GM21381 (cell line): ENCODE measurements around the gene ZFYVE28.

Experiments
- ATAC-seq: cut with Tn5 transposase; IDR thresholded peaks from one replicate; pipeline ENCODE4 v1.9.1; 2021; ENCODE audit warnings: mild to moderate bottlenecking, moderate library complexity; ENCODE audit not compliant: unreplicated experiment

The ZFYVE28 gene

DNA sequence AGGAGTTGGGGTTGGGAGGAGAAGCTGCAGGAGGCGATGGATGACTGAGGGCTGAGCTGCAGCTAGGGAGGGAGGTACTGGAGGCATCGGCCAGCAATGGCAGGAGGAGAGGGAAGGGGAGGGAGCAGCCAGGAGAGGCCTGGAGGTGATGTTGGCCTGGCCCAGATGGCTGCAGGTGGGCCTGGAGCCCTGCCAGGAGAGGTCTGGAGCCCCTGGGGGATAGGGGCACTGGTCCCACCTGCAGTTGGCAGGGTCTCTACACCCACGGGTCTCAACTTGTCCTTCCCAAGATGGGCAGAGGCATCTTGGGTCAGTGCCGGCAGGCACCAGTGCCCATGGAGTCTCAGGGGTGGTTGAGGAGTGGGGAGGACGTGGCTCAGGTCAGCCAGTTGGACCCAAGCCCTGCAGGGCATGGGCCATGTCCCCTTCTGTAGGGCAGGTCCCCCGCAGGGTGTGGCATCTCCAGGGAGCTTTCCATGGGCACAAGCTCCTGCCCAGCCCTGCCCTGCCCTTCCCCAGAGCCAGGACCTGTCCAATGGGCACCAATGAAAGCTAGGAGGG, 153.9 kb downstream of the ZFYVE28 start:
- no peak for ATAC-seq

DNA sequence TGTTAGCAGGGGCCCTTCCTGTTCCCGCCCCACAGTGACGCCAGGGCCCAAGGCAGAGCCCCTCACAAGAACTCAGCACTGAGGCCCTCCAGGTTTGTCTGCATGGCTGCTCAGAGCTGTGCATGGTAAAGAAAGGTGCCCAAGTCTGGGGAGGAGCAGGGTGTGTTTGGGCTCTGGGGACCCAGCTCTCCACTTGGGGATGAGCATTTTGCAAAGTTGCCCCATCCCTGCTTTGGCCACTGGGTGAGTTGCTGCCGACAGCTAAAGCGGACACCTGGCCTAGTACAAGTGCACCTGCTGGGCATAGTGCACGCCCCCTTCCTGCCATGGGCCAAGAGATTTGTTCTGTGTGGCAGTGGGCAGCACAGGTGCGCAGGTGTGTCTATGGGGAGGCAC, 154.5 kb downstream of the ZFYVE28 start:
- no peak for ATAC-seq

DNA sequence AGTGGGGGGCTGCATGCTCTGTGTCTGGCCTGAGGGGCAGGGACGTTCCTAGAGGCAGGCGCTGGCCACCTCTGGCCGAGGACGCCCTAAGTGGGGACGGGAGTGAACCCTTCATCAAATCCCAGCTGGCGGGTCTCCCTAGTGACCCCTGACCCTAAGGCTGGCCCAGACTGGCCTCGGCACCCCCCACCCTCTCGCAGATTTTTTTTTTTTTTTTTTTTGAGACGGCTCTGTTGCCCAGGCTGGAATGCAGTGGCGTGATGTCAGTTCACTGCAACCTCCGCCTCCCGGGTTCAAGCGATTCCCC, 155.5 kb downstream of the ZFYVE28 start:
- no peak for ATAC-seq

DNA sequence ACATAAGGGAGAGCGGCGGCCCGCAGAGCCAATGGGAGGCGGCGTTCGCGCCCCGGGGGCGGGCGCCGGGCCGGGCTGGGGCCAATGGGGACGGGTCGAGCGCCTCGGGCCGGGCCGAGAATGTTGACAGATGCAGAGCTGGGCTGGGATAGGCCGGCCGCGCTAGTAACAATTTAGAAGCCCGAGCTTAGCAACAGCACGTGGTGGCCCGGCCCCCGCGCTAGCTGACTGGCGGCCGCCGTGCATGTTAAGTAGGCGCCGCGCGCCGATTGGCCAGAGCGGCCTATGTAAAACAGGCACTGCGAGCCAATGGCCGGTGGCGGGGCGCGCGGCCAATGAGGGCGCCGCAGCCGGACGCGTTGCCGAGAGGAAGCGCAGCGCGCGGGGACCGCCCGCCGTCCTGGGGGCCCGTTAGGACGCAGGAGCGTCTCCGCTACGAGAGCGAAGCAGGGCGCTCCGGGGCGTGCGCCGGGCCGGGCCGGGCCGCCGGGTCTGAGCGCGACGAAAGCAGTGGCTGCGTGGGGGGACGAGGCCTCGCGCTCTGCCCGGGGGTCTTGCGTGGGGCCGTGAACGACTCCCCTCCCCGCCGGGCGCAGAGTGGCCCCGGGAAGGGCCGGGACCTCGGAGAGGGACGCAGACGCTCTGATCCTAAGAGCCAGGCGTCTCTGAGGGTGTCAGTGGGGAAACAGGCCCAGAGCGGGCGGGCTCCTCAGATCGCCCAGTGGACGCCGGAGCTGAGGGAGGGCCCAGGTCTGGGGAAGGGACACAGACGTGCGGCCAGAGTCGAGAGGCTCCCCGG, 156.1 kb downstream of the ZFYVE28 start:
- peak; percentile 86 for ATAC-seq

DNA sequence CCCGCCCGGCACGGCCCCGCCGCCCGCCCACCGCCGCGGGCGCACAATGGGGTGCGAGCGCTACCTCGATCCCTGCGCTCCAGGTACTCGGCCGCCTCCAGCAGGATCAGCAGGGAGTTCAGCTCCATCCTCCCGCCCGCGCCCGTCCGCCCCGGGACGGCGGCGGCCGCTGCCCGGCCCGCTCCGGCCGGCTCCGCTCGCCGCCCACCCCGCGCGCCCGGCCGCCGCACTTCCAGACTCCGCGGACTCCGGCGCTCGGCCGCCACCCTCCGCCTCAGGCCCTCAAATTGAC, 156.6 kb downstream of the ZFYVE28 start, which contains the start of gene MXD4:
TSS of gene MXD4 (minus strand) at position 257 of the 292 bp plus-strand sequence. CDS start at position 128, 129 bp downstream.
- no peak for ATAC-seq

DNA sequence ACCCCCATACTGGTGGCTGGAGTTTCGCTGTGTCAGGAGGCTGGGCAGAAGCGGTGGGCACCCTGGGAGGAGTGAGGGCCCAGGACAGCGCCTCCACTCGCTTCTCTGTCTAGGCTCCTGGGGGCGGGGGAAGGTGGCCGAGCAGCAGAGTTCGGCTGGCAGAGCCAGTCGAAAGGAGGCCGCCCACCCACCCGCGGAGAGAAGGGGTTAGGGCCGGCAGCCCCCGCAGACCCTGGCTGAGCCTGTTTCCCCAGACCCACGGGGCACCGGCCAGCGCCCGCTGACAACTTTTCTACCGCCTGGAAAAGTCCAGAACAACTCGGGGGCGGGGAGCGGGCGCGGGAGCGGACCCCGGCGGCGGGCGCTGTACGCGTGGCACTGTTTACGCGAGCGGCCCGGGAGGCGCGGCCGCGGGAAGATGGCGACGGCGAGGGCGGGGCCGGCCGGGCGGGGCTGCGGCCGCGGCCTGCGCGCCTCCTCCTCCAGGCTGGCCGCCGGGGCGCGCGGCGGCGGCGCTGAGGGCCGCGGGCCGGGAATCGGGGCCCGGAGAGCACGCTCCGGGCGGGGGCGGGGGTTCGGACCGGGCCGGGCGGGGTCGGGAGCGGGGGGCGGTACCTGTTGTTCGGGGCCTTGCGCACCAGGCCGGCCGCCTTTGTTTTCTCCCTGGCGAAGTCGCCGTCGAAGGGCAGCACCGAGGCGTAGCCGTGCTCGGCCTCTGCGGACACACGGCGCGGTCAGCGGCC, 157.2 kb downstream of the ZFYVE28 start:
- ATAC-seq: peak; percentile 25

DNA sequence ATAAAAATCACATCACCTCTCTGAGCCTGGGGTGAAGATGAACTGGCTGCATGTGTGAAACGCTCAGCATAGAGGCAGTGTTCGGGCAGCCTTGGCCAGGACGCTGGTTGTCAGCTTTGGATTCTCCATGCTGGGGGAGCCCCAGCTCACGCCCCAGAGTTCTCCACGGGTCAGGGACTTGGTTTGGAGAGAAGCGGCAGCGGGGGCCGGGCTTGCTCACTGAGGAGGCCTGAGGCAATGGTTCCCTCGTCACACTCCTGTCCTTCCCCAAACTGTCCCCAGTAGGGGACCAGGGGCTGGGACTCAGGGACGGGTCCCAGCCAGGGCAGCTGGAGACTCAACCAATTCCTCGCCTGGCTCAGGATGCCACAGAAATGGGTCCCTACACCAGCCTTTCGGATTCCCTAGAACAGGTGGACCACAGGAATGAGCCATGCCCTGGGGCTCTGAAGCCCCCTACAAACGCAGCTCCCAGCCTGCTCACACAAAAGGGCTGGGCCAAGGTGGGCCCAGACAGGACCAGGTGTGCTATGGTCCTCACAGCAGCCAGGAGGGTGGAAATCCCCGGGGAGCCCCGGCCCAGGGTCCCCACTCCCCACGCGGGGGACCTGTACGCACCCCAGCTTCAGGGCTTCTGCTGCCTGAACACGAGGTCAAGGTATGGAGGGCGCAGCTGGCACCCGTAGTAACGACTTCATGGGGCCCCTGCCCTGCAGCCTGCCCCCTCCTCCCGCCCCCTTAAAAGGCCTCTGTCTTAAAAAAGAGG, 157.9 kb downstream of the ZFYVE28 start:
- no peak for ATAC-seq

DNA sequence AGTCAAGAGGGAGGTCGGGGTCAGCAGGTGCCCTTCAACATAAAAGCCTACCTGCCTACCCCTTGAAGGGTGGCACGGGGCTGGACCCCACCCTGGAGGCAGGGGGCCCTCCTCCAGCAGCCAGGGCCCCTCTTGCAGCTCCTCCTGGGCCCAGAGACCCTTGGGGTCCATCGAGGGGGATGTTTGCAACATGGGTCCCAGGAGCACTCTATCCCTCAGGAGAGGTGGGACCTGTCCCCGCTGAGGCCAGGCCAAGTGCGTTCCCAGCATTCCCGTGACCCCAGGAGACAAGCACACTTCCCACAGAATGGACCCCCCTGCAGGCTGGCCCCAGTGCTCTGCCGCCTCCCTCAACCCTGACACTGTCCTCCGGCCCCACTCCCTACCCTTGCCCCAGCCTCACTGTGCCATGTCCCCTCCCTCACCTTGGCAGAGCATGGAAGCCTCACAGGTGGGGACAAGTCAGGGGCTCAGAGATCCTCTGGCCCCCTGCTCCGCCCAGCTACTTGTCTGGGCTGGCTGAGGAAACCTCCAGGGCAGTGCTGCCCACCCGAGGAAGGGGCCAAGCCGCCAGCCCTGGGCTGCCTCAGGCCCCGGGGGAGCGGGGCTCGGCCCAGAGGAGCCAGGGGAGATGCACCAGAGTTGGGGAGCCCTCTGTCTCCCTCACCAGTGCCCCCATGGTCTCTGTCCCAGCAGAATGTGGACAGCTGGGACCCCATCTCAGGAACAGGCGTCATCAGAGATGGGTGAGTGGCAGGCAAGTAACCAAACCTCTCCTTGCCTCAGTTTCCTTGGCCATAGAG, 158.7 kb downstream of the ZFYVE28 start:
- no peak for ATAC-seq

DNA sequence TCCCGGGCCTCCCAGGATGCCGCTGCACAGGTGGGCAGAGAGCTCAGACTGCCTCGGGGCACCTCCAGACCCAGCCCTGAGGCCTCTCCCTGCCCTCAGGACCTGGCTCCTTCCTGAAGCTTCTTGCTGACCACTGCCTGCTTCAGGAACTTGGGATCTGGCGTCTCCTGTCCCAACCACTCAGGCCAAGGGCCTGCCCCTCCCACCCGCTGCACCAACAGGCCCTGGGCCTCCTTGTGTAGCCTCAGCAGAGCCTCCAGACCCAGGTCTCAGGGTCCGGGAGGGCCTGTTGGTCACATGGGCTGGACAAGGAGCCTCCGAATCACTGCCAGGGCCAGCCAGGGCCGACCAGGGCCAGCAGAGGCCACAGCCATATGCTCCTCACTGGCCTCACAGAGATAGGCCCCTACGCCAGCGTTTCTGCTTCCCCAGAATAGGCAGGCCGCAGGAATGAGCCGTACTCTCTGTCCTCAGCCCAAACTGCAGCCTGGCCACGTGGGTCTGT, 159.4 kb downstream of the ZFYVE28 start:
- ATAC-seq: no peak

DNA sequence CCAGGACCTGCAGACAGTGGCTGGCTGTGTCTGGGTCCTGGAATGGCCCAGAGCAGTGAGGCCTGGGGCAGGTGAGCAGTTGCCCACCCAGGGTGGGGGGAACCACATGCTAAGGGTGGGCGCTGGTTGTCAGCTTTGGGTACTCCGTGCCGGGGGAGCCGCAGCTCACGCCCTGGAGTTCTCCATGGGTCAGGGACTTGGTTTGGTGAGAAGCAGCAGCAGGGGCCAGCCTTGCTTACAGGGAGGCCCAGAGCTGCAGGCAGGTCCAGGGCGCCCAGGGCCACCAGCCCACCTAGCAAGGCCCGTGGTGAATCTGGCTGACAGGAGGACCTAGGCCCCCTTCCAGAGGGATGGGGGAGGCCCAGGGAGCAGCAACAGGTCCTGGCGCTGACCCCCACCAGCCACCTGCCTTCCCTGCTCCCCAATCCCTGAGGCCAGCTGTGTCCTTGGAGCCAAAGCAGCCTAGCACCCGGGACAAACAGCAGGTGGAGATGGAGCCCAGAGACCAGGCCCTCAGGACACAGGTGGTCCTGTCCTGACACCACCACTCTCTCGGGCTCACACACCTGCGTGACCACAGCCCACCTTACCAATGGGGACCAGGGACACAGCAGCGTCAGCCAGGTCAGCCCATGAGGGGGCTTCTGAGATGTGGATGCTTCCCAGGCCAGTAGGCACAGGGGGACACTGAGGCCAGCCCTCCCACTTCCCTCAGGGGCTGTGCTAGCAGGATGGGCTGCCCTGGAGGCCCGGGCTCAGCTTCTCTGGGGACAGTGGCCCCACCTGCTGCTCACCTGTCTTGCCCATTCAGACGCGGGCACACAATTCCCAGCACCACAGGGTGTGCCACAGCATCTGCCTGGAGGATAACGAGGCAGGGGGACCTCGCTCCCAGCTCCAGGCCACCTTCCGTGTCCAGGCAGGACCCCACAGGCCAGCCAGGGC, 160.1 kb downstream of the ZFYVE28 start:
- ATAC-seq: no peak

DNA sequence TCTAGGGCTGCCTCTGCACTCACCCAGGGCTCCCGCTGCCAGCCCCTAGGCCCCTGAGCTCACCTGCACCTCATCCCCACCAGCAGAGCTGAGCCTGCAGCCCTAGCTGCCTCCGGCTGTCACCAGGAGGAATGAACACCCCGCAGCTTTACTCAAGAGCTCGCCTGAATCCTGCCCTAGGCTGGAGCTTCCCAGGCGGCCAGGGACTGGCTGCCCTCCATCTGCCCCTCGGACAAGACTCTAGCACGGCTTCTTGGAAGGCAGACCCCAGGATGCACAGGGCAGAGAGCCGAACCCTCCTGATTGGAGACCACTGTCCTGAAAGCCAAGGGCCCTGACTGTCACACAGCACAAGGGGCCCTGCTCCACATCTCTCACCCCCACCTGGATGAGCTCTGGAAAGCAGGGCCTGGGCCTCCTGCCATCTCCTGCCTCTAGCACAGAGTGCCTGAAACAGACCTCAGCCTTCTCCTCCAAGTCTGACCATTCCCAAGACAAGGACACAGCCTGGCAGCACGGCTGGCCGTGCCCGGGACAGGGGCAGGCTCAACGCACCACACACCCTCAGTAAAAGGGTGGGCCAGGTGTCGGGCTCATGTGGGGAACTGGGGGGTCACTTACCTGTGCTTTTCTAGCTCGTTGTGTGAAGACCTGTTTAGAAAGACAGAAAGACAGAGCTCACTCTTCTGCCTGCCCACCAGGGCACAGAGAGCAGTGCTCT, 160.9 kb downstream of the ZFYVE28 start:
- ATAC-seq: no peak

DNA sequence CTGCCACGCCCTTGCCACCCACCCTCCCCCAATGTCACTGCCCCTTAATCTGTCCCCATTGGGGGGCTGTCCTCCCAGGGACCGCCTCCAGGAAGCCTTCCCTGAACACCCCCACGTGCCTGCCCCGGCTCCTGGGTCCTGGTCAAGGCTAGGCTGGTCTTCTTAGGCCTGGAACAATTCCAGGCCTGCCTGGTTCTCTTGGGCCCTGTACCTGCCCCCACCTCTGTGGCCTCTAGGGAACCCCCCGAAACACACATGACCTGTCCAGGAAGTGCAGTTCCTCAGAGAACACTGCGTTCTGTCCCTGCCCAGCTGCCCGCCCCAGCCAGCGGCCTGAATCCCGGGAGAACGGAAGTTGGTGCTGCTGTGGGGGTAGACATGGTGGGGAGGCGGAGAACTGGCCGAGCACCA, 161.7 kb downstream of the ZFYVE28 start:
- no peak for ATAC-seq

DNA sequence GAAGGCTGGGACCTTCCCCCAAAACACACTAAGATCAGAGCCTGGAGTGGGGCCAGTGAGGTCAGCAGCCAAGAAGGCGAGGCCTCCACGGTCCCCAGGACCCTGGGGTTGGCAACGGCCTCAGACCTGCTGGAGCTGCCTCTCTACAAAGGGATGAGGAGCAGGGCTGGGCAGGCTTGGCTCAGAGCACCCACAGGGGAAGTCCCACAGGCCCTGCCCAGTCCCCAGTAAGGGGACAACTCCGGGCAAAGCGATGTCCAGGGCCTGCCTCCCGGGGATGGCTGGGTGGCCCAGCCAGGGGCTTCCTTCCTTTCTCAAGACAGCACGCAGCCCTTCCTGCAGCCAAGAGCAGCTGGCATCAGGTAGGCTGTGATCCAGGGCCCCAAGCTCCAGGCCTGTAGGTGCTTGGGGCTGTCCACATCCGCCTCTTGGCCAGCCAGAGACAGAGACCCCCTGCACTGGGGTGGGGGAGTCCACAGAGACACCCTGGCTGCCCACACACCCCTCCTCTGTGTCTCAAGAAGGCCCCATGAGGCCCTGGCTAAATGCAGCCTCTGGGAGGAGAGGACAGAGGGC, 162.2 kb downstream of the ZFYVE28 start:
- no peak for ATAC-seq

DNA sequence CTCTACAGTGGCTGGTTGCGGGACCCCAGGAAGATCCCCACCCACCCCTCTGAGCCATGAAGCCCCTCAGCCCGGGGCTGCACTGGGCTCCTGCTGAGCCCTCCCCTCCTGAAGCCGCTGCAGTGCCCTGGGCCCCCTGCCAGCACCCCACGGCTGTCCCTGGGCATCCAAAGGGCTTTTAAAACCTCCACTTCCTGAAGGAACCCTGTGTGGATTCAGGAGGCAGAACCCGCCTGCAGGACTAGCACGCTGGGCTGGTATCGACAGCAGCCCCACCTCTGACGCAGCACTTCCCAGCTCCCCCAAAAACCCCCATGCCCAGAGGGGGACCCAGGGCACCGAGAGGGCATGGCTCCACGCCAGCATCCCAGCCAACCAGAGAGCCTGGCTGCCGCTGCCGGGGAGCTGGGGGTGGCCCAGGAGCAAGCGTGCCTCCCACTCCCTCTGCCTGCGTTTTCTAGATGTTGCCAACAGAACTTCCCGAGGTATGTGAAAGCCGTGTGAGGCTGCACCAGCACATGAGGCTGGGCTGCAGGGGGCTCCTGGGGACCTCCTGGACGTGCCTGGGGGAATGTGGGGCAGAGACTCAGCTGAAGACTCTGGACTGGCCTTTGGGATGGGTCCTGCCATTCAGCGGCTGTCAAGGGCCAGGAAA, 162.8 kb downstream of the ZFYVE28 start:
- ATAC-seq: no peak

DNA sequence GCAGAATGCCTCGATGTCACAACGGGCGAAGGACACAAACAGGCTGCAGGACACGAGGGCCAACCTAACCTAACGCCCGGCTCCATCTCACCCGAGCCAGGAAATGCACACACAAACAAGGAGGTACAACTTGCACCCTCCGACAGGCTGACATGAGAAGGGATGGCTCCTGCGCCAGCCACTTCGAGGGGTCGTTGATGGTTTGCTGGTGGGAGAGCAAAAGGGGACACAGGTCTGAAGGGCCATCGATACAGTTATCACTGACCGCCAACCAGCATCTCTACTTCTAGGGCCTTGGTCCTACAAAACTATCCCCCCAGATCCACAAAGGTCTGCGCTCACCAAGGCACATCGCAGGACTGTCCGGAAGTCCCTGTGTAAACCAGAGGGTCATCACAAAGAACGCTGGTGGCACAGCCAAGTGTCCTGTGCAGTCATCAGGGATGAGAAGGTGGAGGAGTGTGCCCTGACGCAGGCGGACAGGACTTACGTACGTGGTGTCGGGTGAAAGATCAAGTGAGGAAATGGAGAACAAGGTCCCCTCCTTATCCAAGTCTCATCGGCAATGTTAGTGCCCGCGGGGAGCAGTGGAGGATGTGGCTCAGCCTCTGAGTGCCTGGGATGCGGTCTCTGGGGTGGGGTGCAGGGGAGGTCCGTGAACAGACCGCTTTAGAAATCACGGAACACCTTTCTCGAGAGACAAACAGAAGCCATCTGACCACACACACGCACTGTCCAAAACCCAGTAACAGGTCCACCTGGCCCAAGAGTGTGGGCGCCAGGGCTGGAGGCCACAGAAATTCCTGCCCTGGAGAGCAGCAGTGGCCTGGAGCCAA, 163.6 kb downstream of the ZFYVE28 start:
- ATAC-seq: no peak

DNA sequence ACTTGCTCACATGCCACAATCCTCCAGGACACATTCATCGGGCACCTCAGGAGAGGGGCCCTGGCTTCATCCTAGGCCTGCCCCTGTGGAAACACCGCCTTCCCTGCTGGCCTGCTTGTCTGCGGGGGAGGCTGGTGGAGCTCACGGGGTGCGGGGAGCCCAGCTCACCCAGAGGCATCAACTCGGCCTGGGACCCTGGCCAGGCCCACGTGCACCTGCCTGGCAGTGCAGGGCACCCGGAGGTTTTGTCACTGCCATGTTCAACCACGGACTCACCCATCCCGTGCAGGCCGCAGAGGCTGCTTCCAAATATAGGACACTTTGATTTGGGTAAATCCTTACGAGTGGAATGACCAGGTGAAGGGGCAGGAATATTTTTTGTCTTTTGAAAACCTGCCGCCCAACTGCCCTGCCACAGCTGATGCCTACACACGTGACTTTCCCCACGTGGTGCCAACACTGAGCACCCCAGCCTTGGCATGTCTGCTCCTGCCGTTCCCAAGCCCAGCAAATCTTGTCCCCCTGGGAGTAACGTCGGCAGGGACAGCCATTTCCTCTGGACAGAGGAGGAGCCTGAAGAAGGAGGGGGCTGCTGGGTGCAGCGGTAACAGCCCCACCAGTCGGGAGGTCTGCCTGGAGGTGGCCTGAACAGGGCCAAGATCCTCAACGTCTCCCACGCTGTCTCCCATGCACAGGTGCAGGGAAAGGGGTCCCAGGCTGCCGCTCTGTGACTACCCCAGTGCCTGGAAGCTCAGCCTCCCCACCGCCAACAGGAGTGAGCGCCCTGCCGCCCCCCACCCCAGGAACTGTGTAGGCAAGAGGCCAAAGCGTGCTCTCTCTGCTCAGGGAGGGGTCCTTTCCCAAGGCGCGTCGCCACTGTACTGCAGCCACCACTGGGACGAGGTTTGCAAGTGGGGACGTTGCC, 165.0 kb downstream of the ZFYVE28 start:
- ATAC-seq: no peak
